K562 (cell line): ENCODE data around the gene AEN.

ENCODE experiments used
- ATF1 ChIP-seq, 2 experiments: fragments of 450-650 bp in 1 of 2; IDR thresholded peaks; 2 replicates each; pipeline ENCODE4 v1.6.1; 2016; ENCODE audit warnings: missing compliant biosample characterization in 1 of 2, missing genetic modification characterization in 1 of 2
- CREM ChIP-seq: IDR thresholded peaks from 2 replicates; pipeline ENCODE4 v1.6.1; 2014; ENCODE audit warnings: antibody characterized with exemption, low read depth
- HINFP ChIP-seq: fragments of 450-650 bp; conservative IDR thresholded peaks from 2 replicates; pipeline ENCODE4 v1.6.1; 2016; ENCODE audit warnings: missing genetic modification characterization, low read depth, mild to moderate bottlenecking, control low read depth, missing compliant biosample characterization
- MTA2 ChIP-seq: fragments of 450-650 bp; IDR thresholded peaks from 2 replicates; pipeline ENCODE4 v1.6.1; 2016; ENCODE audit warnings: low read depth
- PRDM10 ChIP-seq: fragments of 450-650 bp; IDR thresholded peaks from 2 replicates; pipeline ENCODE4 v1.6.1; 2018; ENCODE audit not compliant: partially characterized antibody
- RNF2 ChIP-seq: sonication (generic); IDR thresholded peaks from 2 replicates; pipeline ENCODE4 v1.6.1; 2016
- SP2 ChIP-seq: IDR thresholded peaks from 2 replicates; pipeline ENCODE4 v1.6.1; 2011; ENCODE audit warnings: mild to moderate bottlenecking, low read depth, low read length, moderate library complexity; ENCODE audit not compliant: poor library complexity, severe bottlenecking; ENCODE audit errors: extremely low read depth
- TF ChIP-seq, protein P1 (sequence below): sonication (generic); formaldehyde crosslinking; IDR thresholded peaks from 2 replicates; pipeline ENCODE4 v1.8.0; 2022; ENCODE audit warnings: mild to moderate bottlenecking, missing genetic modification reagents, borderline replicate concordance

- TF ChIP-seq RNF2, result no peak
- no peak for TF ChIP-seq HINFP (tag)
- TF ChIP-seq CREM, result no peak
- no peak for TF ChIP-seq SP2
- no peak for TF ChIP-seq ATF1 (CRISPR knock-in tag; IDR thresholded peaks at IDR 0.05)
- TF ChIP-seq ATF1 (tag; IDR thresholded peaks at IDR 0.05), result no peak
- TF ChIP-seq PRDM10, result no peak
- TF ChIP-seq, protein P1, sequence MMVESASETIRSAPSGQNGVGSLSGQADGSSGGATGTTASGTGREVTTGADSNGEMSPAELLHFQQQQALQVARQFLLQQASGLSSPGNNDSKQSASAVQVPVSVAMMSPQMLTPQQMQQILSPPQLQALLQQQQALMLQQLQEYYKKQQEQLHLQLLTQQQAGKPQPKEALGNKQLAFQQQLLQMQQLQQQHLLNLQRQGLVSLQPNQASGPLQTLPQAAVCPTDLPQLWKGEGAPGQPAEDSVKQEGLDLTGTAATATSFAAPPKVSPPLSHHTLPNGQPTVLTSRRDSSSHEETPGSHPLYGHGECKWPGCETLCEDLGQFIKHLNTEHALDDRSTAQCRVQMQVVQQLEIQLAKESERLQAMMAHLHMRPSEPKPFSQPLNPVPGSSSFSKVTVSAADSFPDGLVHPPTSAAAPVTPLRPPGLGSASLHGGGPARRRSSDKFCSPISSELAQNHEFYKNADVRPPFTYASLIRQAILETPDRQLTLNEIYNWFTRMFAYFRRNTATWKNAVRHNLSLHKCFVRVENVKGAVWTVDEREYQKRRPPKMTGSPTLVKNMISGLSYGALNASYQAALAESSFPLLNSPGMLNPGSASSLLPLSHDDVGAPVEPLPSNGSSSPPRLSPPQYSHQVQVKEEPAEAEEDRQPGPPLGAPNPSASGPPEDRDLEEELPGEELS (CRISPR knock-in tag), result no peak
- no peak for TF ChIP-seq MTA2
These were observed 57.6 kb downstream of the AEN start for GRCh38 chr15:88678755-88679154.
